HepG2 (cell line): ENCODE measurements around the gene JTB. TPM values are rescaled to one million over a fixed set of nuclear protein-coding genes. Genes with fewer than 3 reads are reported as not detected.
A peak's percentile ranks its signal among the peaks of the same experiment; 100 is the strongest.

Experiments
- CAMTA2 ChIP-seq: sonication (generic); formaldehyde crosslinking; IDR thresholded peaks from 2 replicates; pipeline ENCODE4 v1.4.0; 2020; ENCODE audit warnings: mild to moderate bottlenecking, missing genetic modification reagents, borderline replicate concordance
- CEBPB ChIP-seq: IDR thresholded peaks from 2 replicates; pipeline ENCODE4 v1.6.1; 2011; ENCODE audit warnings: low read depth, low read length, improper control_type of control experiment, borderline replicate concordance
- FLYWCH1 ChIP-seq: sonication (generic); formaldehyde crosslinking; IDR thresholded peaks from 2 replicates; pipeline ENCODE4 v1.8.1; 2023; ENCODE audit warnings: mild to moderate bottlenecking, missing genetic modification reagents
- IRF2 ChIP-seq: IDR thresholded peaks from 2 replicates; pipeline ENCODE4 v1.6.1; 2018; ENCODE audit warnings: missing genetic modification reagents, missing compliant biosample characterization
- MTA3 ChIP-seq: sonication (generic); formaldehyde crosslinking; IDR thresholded peaks from 2 replicates; pipeline ENCODE4 v1.4.0; 2020; ENCODE audit warnings: missing genetic modification reagents
- RBM39 ChIP-seq: fragments of 200-400 bp; formaldehyde crosslinking; IDR thresholded peaks from one replicate; pipeline ENCODE4 v1.6.1; 2018; ENCODE audit warnings: antibody characterized with exemption, mild to moderate bottlenecking, low read depth, low read length; ENCODE audit not compliant: poor library complexity, severe bottlenecking
- SNAPC2 ChIP-seq: sonication (generic); formaldehyde crosslinking; IDR thresholded peaks from 2 replicates; pipeline ENCODE4 v1.8.1; 2022; ENCODE audit warnings: mild to moderate bottlenecking, missing genetic modification reagents
- XRCC5 ChIP-seq: fragments of 200-400 bp; formaldehyde crosslinking; optimal IDR thresholded peaks from 2 replicates; pipeline ENCODE3; 2017; ENCODE audit warnings: mild to moderate bottlenecking, low read length
- YEATS2 ChIP-seq: sonication (generic); formaldehyde crosslinking; IDR thresholded peaks from 2 replicates; pipeline ENCODE4 v1.4.0; 2020; ENCODE audit warnings: missing genetic modification reagents, borderline replicate concordance
- ZFP90 ChIP-seq: sonication (generic); formaldehyde crosslinking; IDR thresholded peaks from 2 replicates; pipeline ENCODE4 v1.8.0; 2022; ENCODE audit warnings: missing genetic modification reagents, mild to moderate bottlenecking, inconsistent platforms, borderline replicate concordance
- ZNF264 ChIP-seq: sonication (generic); formaldehyde crosslinking; IDR thresholded peaks from 2 replicates; pipeline ENCODE4 v1.4.0; 2020; ENCODE audit warnings: missing genetic modification reagents
- ZNF274 ChIP-seq: sonication (generic); formaldehyde crosslinking; IDR thresholded peaks from 2 replicates; pipeline ENCODE4 v1.5.1; 2020; ENCODE audit warnings: mild to moderate bottlenecking, missing genetic modification reagents
- ZNF326 ChIP-seq: sonication (generic); formaldehyde crosslinking; IDR thresholded peaks from 2 replicates; pipeline ENCODE4 v1.4.0; 2020; ENCODE audit warnings: missing genetic modification reagents, borderline replicate concordance
- ZNF678 ChIP-seq: sonication (generic); formaldehyde crosslinking; IDR thresholded peaks from 2 replicates; pipeline ENCODE4 v1.4.0; 2020; ENCODE audit warnings: mild to moderate bottlenecking, missing genetic modification reagents
- polyA plus RNA-seq, 8 experiments: library from polyadenylated mRNA; depleted of rRNA in 3 of 8; stranded (reverse) in 7 of 8; unstranded in 1 of 8; fragments of >200 nt; fragmentation: Illumina TruSeq in 4 of 8; extraction: Trizol in 4 of 8; gene quantifications; 2 replicates each; pipeline versions ENCODE4 v1.2.1 to v1.2.3, GENCODE V29; 2011 to 2016; ENCODE audit warnings: low read depth in 4 of 8, missing spikeins in 1 of 8, mixed read lengths in 1 of 8; ENCODE audit not compliant: insufficient read depth in 1 of 8
- total RNA-seq, 5 experiments: library from RNA; depleted of rRNA; stranded (reverse); fragments of >200 nt; fragmentation: Illumina TruSeq; extraction: Trizol; gene quantifications; 2 replicates each; pipeline ENCODE4 v1.2.3, GENCODE V29; 2016; ENCODE audit warnings: low read depth in 1 of 5
- TF ChIP-seq, protein P1 (sequence below): sonication (generic); formaldehyde crosslinking; IDR thresholded peaks from 2 replicates; pipeline ENCODE4 v1.4.0; 2020; ENCODE audit warnings: missing genetic modification reagents
- TF ChIP-seq, protein P2 (sequence below): sonication (generic); formaldehyde crosslinking; IDR thresholded peaks from 2 replicates; pipeline ENCODE4 v1.5.0; 2020; ENCODE audit warnings: missing genetic modification reagents
- TF ChIP-seq, protein P3 (sequence below): sonication (generic); formaldehyde crosslinking; IDR thresholded peaks from 2 replicates; pipeline ENCODE4 v1.8.0; 2022; ENCODE audit warnings: mild to moderate bottlenecking, missing genetic modification reagents; ENCODE audit not compliant: insufficient replicate concordance
- TF ChIP-seq, protein P4 (sequence below): sonication (generic); formaldehyde crosslinking; IDR thresholded peaks from 2 replicates; pipeline ENCODE4 v1.4.0; 2020; ENCODE audit warnings: missing genetic modification reagents
- TF ChIP-seq, protein P5 (sequence below): sonication (generic); formaldehyde crosslinking; IDR thresholded peaks from 2 replicates; pipeline ENCODE4 v1.4.0; 2020; ENCODE audit warnings: missing genetic modification reagents
- TF ChIP-seq, protein P6 (sequence below): sonication (generic); formaldehyde crosslinking; IDR thresholded peaks from 2 replicates; pipeline ENCODE4 v1.4.0; 2020; ENCODE audit warnings: mild to moderate bottlenecking, missing genetic modification reagents

The JTB gene
- total and polyA plus RNA-seq, 2 of the 13 experiments (the other 11 are each of a cell fraction or from before 2014, with no cell fraction given): 96.7 to 99.2 TPM

DNA sequence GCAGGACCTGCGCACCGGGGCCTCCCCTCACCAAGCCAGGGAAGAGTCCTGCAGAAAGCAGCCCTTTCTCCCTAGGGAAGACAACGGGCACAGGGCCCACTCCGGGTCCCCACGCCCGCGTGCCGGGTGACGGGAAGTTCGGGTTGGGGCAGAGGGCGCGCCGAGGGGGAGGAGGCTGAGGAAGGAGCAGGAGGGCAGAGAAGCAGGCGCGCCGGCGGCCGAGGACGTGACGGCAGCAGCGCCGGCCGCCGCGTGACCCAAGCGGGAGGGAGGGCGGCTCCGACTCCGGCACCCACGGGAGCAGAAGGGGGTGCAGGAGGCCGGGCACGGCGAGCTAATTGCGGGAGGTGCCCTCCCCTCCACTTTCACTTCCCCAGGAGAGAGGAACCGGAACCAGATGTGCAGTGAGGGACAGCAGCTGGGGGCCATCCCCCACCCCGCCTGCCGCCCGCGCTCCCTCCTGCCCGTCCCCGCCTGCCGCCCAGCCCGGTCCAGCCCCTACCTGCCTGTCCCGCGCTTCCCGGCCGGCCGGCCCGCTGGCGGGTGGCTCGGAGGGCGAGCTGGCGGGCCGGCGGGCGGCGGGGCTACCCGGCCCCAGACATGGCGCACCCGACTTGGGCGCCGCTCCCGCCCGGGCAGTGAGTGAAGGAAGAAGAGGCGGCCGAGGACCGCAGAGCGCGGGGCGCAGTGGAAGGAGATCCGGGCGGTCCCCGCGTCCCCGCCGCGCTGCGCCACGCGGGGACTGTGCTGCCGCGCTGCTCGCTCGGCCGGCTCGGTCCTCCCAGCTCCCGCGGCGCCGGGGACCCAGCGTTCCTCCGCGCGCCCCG lies 31.5 kb downstream of the JTB start (continued):
- TF ChIP-seq SNAPC2 (CRISPR knock-in tag) (no peak), RBM39 (peak; percentile 58), XRCC5 (no peak), ZNF264 (CRISPR knock-in tag) (no peak), ZNF678 (CRISPR knock-in tag) (no peak), YEATS2 (CRISPR knock-in tag) (no peak), MTA3 (no peak), IRF2 (CRISPR knock-in tag) (no peak; the same call in 1 of the 2 replicates), ZFP90 (CRISPR knock-in tag) (no peak), FLYWCH1 (CRISPR knock-in tag) (no peak), ZNF274 (CRISPR knock-in tag) (no peak), ZNF326 (CRISPR knock-in tag) (no peak), CEBPB (no peak), CAMTA2 (no peak)
- TF ChIP-seq, protein P1, sequence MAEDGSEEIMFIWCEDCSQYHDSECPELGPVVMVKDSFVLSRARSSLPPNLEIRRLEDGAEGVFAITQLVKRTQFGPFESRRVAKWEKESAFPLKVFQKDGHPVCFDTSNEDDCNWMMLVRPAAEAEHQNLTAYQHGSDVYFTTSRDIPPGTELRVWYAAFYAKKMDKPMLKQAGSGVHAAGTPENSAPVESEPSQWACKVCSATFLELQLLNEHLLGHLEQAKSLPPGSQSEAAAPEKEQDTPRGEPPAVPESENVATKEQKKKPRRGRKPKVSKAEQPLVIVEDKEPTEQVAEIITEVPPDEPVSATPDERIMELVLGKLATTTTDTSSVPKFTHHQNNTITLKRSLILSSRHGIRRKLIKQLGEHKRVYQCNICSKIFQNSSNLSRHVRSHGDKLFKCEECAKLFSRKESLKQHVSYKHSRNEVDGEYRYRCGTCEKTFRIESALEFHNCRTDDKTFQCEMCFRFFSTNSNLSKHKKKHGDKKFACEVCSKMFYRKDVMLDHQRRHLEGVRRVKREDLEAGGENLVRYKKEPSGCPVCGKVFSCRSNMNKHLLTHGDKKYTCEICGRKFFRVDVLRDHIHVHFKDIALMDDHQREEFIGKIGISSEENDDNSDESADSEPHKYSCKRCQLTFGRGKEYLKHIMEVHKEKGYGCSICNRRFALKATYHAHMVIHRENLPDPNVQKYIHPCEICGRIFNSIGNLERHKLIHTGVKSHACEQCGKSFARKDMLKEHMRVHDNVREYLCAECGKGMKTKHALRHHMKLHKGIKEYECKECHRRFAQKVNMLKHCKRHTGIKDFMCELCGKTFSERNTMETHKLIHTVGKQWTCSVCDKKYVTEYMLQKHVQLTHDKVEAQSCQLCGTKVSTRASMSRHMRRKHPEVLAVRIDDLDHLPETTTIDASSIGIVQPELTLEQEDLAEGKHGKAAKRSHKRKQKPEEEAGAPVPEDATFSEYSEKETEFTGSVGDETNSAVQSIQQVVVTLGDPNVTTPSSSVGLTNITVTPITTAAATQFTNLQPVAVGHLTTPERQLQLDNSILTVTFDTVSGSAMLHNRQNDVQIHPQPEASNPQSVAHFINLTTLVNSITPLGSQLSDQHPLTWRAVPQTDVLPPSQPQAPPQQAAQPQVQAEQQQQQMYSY (CRISPR knock-in tag): no peak
- TF ChIP-seq, protein P2, sequence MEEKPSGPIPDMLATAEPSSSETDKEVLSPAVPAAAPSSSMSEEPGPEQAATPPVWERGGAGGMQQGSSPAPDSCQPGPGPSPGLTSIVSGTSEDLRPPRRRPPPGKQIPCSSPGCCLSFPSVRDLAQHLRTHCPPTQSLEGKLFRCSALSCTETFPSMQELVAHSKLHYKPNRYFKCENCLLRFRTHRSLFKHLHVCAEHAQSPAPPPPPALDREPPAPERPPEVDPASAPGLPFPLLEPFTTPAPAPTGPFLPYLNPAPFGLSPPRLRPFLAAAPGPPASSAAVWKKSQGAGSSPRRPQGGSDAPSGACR (CRISPR knock-in tag): no peak; the same call in 1 of the 2 replicates
- TF ChIP-seq, protein P3, sequence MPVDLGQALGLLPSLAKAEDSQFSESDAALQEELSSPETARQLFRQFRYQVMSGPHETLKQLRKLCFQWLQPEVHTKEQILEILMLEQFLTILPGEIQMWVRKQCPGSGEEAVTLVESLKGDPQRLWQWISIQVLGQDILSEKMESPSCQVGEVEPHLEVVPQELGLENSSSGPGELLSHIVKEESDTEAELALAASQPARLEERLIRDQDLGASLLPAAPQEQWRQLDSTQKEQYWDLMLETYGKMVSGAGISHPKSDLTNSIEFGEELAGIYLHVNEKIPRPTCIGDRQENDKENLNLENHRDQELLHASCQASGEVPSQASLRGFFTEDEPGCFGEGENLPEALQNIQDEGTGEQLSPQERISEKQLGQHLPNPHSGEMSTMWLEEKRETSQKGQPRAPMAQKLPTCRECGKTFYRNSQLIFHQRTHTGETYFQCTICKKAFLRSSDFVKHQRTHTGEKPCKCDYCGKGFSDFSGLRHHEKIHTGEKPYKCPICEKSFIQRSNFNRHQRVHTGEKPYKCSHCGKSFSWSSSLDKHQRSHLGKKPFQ: no peak
- TF ChIP-seq, protein P4, sequence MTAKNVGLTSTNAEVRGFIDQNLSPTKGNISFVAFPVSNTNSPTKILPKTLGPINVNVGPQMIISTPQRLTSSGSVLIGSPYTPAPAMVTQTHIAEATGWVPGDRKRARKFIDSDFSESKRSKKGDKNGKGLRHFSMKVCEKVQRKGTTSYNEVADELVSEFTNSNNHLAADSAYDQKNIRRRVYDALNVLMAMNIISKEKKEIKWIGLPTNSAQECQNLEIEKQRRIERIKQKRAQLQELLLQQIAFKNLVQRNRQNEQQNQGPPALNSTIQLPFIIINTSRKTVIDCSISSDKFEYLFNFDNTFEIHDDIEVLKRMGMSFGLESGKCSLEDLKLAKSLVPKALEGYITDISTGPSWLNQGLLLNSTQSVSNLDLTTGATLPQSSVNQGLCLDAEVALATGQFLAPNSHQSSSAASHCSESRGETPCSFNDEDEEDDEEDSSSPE (CRISPR knock-in tag): no peak; the same call in 1 of the 2 replicates
- TF ChIP-seq, protein P5, sequence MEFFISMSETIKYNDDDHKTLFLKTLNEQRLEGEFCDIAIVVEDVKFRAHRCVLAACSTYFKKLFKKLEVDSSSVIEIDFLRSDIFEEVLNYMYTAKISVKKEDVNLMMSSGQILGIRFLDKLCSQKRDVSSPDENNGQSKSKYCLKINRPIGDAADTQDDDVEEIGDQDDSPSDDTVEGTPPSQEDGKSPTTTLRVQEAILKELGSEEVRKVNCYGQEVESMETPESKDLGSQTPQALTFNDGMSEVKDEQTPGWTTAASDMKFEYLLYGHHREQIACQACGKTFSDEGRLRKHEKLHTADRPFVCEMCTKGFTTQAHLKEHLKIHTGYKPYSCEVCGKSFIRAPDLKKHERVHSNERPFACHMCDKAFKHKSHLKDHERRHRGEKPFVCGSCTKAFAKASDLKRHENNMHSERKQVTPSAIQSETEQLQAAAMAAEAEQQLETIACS: no peak
- TF ChIP-seq, protein P6, sequence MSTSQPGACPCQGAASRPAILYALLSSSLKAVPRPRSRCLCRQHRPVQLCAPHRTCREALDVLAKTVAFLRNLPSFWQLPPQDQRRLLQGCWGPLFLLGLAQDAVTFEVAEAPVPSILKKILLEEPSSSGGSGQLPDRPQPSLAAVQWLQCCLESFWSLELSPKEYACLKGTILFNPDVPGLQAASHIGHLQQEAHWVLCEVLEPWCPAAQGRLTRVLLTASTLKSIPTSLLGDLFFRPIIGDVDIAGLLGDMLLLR (CRISPR knock-in tag): 0 out of 2 replicates have a peak, but pooled peaks have one; percentile 23
